GM18526 (cell line): ENCODE data around the gene ZDHHC3.

ENCODE experiments used
- POLR2A ChIP-seq: IDR thresholded peaks from 3 replicates; pipeline ENCODE4 v1.6.1; 2011; ENCODE audit not compliant: insufficient read length; ENCODE audit errors: extremely low read depth

Gene ZDHHC3

GRCh38 chr3:44976002-44976815, at the start of gene ZDHHC3, which contains the start of gene EXOSC7:
Gene ZDHHC3 (minus strand): TSS chr3:44976174. CDS start chr3:44959436, 16,738 bp downstream.
Gene EXOSC7 (plus strand): TSS chr3:44976244. CDS start chr3:44976278, 34 bp downstream.
- TF ChIP-seq POLR2A: peak; percentile 86

DNA sequence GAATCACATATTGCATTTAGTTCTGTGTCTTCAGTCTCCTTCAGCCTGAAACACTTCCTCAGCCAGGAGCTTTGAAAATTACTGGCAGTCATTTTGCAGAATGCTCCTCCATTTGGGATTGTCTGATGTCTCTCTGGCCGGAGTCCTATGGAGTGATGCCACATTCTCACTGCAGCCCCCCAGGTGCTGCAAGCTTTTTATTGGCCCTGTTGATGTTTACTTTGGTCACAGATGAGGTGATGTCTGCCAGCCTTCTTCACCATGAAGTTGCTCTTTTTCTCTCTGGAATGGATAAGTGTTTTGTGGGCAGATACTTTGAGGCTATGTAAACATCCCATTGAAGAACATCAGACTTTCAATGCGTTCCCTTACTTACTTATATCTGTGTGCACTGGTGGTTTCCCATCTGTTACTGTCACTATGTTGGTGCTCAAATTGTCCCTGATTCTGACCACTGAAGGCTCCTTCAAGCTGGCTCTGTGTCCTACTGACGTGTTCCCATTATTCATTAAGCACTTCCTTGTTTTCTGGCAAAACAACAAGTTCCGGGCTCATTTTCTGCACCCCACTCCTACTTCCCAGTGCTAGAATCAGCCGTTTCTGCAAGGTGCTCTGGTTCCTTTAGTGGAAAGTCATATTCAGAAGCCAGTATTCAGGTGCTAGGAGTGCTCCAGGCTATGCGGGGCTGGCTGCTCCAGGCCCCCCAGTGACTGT, 48.7 kb upstream of the ZDHHC3 start:
- TF ChIP-seq POLR2A: no peak

- no peak for TF ChIP-seq POLR2A
Measured at GRCh38 chr3:45023675-45024074, 47.7 kb upstream of the ZDHHC3 start.

- TF ChIP-seq POLR2A: no peak
Measured at GRCh38 chr3:45021524-45022297, 45.7 kb upstream of the ZDHHC3 start.

GRCh38 chr3:45020534-45020933, 44.6 kb upstream of the ZDHHC3 start:
- TF ChIP-seq POLR2A: no peak

GRCh38 chr3:45017821-45018220, 41.8 kb upstream of the ZDHHC3 start:
- no peak for TF ChIP-seq POLR2A

DNA sequence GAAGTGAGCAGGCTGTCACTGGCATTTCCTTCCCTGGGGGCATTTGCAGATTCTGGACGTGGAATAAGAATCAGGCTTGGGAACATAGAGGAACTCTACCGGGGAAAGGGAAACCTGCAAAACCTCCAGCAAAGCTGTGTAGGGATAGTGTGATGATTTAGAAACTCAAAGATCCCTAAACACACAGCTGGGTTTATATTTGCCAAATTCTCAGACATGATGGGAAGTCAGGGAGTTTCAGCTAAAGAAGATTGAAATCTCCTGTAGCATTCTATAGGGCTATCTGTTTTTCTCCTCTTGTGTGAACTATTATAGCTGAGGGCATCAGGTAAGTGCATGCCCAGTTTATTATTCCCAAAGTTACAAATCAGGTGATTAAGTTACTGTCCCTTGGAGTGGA, 40.9 kb upstream of the ZDHHC3 start:
- TF ChIP-seq POLR2A: no peak

- TF ChIP-seq POLR2A: no peak
Measured at GRCh38 chr3:45012577-45012976, 36.6 kb upstream of the ZDHHC3 start.

DNA sequence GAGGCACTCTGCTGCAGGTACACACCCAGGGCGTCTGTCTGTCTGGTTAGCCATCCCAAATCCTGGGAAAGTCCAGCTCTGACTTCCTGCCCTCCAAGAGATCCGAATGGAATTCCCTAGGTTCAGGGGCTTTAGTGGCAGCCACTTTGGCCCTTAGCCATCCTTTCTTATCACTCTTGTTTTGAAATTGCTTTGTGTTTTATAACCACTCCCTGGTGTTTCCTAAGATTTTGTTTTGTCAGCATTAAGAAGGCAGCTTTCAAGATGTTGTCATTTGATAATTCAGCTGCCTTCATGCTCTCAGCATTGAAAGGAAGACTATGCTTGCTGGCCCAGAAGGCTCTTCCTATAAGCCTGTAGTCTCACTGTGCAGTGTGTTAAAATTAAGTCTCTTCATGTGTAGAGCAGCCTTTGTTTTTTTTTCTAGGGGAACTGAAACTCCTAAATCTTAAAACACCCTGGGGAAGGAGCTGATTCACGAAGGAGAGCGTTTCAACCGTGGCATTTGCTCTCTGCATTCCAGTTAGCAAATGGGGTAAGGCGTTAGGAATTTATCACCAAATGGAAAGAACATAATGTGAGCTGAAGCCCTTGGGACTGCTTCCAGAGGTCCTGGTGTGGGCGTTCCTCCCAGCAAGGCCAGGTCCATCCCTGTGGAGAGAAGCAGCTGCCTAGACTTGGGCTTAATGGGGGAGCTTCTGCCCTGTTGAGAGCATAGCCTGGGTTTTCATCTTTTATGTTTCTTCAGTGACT, 36.0 kb upstream of the ZDHHC3 start:
- no peak for TF ChIP-seq POLR2A

DNA sequence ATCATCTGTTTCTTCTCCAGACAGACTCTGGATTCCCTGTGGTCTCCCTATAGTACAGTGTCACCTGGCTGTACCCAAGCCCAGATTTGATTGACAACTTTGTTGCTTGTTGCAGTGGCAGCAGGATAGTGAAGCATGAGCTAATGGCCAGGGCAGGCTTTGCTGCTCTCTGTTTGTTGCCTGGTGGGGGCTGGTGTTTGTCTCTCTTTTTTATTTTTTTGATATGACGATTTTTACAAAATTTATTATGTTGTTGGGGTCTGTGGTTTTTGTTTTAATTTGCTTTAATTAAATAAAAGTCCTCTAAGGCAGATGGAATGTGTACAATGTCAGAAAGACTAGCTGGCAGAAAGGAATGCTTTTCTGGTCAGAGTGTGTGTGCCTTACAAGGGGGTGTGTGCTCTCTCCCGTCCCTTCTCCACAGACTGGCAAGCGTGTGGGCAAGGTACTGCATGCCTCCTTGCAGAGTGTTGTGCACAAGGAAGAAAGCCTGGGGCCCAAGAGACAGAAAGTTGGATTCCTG, 34.9 kb upstream of the ZDHHC3 start:
- TF ChIP-seq POLR2A: no peak

GRCh38 chr3:45009868-45010267, 33.9 kb upstream of the ZDHHC3 start:
- no peak for TF ChIP-seq POLR2A

DNA sequence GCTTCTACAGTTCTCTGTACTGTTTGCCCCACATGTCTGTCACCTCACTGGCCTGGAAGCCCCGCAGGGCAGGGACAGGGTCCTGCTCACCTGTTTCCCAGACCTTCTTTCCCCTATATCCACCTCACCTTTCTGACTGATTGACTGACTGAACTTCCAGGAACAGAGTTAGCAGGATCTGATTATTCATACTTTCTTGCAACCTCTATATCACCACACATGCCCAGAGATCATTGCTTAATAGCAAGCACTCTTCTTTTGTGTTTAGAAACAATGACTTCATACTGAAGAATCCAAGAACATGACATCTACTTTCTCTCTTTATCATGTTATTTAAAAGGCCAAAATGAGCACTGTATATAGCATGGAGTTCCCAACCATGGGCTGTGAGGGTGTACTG, 32.1 kb upstream of the ZDHHC3 start:
- no peak for TF ChIP-seq POLR2A

- no peak for TF ChIP-seq POLR2A
Measured at GRCh38 chr3:45007091-45007490, 31.1 kb upstream of the ZDHHC3 start.

- no peak for TF ChIP-seq POLR2A
Measured at GRCh38 chr3:45003859-45004258, 27.9 kb upstream of the ZDHHC3 start.

- TF ChIP-seq POLR2A: no peak
Measured at GRCh38 chr3:45003406-45003805, 27.4 kb upstream of the ZDHHC3 start.
